ACC112 (cell line): ENCODE measurements around the gene ARRB1.

ENCODE experiments used
- H2AFZ ChIP-seq: fragments of 200-600 bp; sonication (generic); one replicate; pipeline ENCODE4 v1.6.0; 2017; ENCODE audit warnings: antibody characterized with exemption, low read length; ENCODE audit not compliant: unreplicated experiment
- H3K27ac ChIP-seq: fragments of 200-600 bp; sonication (generic); 2 replicates; pipeline ENCODE4 v1.5.1; 2014; ENCODE audit warnings: low read depth, mild to moderate bottlenecking, antibody characterized with exemption, low read length, moderate library complexity
- H3K27me3 ChIP-seq: fragments of 200-600 bp; sonication (generic); 2 replicates; pipeline ENCODE4 v1.6.1; 2014; ENCODE audit warnings: mild to moderate bottlenecking, antibody characterized with exemption, low read length, moderate library complexity, mixed read lengths; ENCODE audit not compliant: insufficient read depth
- H3K36me3 ChIP-seq: fragments of 200-600 bp; sonication (generic); 2 replicates; pipeline ENCODE4 v1.6.1; 2016; ENCODE audit warnings: mild to moderate bottlenecking, antibody characterized with exemption, low read length, moderate library complexity, mixed read lengths; ENCODE audit not compliant: insufficient read depth
- H3K4me1 ChIP-seq: fragments of 200-600 bp; sonication (generic); one replicate; pipeline ENCODE4 v1.6.1; 2016; ENCODE audit warnings: low read length, mixed read lengths; ENCODE audit not compliant: insufficient read depth, unreplicated experiment, control insufficient read depth
- H3K4me3 ChIP-seq: fragments of 200-600 bp; sonication (generic); 2 replicates; pipeline ENCODE4 v1.5.1; 2014; ENCODE audit warnings: mild to moderate bottlenecking, low read depth, low read length
- H3K79me2 ChIP-seq: fragments of 200-600 bp; sonication (generic); one replicate; pipeline ENCODE4 v1.6.0; 2016; ENCODE audit warnings: low read length; ENCODE audit not compliant: control insufficient read depth, unreplicated experiment, insufficient read depth

Gene ARRB1

DNA sequence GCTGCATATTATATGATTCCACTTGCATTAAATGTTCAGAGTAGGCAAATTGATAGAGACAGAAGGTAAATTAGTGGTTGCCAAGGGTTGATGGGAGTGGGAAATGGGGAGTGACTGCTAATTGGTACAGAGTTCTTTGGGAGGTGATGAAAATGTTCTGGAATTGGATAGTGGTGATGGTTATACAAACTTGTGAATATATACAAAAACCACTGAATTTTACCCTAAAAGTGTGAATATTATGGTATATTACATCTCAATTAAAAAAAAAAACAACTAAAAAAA, 52.5 kb downstream of the ARRB1 start:
- no peaks in the 10 kb centered on the region for H3K27me3 ChIP-seq
- no peak overlapping the region for H2AFZ ChIP-seq
- no peaks in the 10 kb centered on the region for H3K79me2 ChIP-seq
- no peaks in the 10 kb centered on the region for H3K4me1 ChIP-seq
- H3K27ac ChIP-seq, result no peak overlapping the region
- H3K36me3 ChIP-seq, result no peaks in the 10 kb centered on the region
- H3K4me3 ChIP-seq, result no peak overlapping the region

DNA sequence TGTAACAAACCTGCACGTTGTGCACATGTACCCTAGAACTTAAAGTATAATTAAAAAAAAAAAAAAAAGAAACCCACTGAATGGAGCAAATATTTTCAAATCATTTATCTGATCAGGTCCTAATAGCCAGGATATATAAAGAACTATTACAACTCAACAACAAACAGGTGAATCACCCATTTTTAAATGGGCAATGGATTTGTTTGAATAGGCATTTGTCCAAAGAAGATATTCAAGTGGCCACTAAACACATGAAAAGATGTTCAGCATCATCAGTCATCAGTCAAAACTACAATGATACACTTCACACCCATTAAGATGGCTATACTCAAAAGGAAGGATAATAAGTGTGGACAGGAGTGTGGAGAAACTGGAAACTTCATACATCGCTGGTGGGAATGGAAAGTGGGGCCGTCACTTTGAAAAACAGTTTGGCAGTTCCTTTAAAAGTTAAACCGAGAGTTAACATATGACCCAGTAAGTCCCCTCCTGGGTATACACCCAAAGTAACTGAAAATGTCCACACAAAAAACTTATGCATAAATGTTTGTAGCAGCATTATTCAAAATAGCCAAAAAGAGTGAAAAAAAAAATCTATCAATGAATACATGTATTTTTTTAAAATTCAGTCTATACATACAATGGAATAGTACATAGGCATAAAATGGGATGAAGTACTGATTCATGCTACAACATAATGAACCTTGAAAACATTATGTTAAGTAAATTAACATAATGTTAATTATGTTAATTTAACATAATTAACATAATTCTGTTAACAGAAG, 53.1 kb downstream of the ARRB1 start:
- H3K4me1 ChIP-seq, result no peaks in the 10 kb centered on the region
- H3K4me3 ChIP-seq, result no peak overlapping the region
- no peak overlapping the region for H2AFZ ChIP-seq
- no peak overlapping the region for H3K27ac ChIP-seq
- H3K27me3 ChIP-seq, result no peaks in the 10 kb centered on the region
- H3K36me3 ChIP-seq, result no peaks in the 10 kb centered on the region
- no peaks in the 10 kb centered on the region for H3K79me2 ChIP-seq

DNA sequence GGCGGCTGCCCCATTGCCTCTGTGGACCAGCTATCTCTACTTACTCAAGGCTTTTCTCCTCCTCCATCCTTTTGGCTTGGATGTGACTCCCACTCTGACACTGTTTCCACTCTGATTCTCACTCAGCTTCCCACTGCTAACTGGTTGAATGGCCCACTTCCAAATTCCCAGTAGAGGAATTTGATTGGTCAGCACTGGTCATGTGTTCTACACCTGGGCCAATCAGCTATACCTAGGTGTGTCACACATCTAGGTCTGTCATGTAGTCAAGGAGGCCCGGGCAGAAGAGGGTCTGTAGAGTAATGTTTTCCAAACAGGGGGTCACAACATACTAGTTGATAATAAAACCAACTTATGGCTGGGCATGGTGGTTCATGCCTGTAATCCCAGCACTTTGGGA, 57.6 kb downstream of the ARRB1 start:
- Histone ChIP-seq H3K4me1 (no peaks in the 10 kb centered on the region), H3K79me2 (no peaks in the 10 kb centered on the region)

DNA sequence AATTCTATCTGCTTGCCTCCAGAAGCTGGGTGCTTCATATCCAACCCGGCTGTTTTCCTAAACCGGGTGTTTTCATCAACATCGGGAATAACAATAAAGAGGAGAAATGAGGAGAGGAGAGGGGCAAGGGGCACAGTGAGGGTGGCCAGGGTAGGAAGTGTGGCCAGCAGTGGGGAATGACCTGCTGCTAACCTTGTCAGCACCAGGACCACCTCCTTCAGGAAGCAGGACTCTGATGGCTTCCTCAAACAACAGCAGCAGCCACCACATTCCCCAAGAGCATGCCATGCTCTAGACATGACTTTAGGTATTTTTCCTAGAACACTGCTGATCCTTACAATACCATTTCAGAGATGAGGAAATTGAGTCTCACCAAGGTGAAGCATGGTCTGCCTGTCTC, 58.5 kb downstream of the ARRB1 start:
- H3K4me3 ChIP-seq, result no peak overlapping the region
- H3K27me3 ChIP-seq, result no peaks in the 10 kb centered on the region
- no peak overlapping the region for H2AFZ ChIP-seq
- no peak overlapping the region for H3K27ac ChIP-seq
- no peaks in the 10 kb centered on the region for H3K36me3 ChIP-seq
- H3K79me2 ChIP-seq, result no peaks in the 10 kb centered on the region
- no peaks in the 10 kb centered on the region for H3K4me1 ChIP-seq

More for the DNA sequence above, 57.6 kb downstream of the ARRB1 start:
- Histone ChIP-seq H3K27me3 (no peaks in the 10 kb centered on the region), H3K36me3 (no peaks in the 10 kb centered on the region), H2AFZ (no peak overlapping the region), H3K27ac (no peak overlapping the region), H3K4me3 (no peak overlapping the region)

DNA sequence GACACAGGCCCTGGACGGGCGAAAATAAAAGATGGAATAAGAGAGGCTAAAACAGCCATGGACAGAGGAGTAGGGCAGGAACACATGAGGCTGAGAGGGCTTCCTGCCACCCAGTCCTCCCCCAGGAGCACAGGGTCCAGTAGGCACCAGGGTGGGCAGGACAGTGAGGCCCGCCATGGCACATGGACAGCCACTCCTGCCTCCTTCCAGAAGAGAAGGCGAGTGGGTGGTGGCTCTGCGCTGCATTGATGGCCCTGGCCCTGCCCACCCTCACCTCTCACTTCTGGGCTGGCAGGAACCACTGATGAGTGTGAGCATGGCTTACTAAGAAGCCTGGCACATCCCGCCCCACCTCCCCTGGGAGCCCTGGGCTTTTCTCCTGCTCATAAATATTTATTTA, 59.7 kb downstream of the ARRB1 start:
- no peak overlapping the region for H3K27ac ChIP-seq

DNA sequence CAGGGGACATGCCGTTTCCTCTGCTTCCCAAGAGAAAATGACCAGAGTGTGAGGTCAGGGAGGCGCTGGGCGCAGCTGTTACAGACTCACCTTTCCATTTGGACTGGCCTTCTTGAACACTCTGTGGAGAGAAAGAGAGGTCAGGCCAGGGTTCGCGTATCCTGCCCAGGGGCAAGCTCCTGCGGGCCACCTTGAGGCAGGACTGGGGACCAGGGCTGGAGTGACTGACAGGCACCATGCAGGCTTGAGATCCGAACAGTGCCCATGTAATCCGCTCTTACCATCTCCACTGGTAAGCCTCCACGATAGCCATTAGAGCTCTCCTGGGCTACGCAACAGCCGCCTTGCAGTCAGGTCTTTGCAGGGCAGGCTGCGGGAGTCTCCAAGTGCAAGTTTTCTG, 61.5 kb downstream of the ARRB1 start:
- H3K27ac ChIP-seq, result no peak overlapping the region
- H3K4me1 ChIP-seq, result no peaks in the 10 kb centered on the region
- H3K79me2 ChIP-seq, result no peaks in the 10 kb centered on the region
- no peaks in the 10 kb centered on the region for H3K36me3 ChIP-seq
- H3K27me3 ChIP-seq, result no peaks in the 10 kb centered on the region
- no peak overlapping the region for H3K4me3 ChIP-seq
- H2AFZ ChIP-seq, result no peak overlapping the region

More for the DNA sequence above, 59.7 kb downstream of the ARRB1 start:
- Histone ChIP-seq H3K4me1 (no peaks in the 10 kb centered on the region), H2AFZ (no peak overlapping the region), H3K79me2 (no peaks in the 10 kb centered on the region), H3K36me3 (no peaks in the 10 kb centered on the region), H3K4me3 (no peak overlapping the region), H3K27me3 (no peaks in the 10 kb centered on the region)

DNA sequence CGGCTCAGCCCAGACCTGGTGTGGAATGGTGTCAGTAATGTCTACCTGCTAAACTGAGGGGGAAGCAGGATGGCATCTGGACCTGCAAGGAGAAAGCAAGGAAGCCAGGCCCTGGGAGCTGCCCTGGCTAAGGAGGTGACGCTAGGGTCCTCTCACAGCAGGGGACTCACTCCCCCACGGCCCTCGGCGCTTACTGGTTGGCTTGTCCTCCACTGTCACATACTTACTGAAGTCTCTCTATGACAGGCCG, 62.0 kb downstream of the ARRB1 start:
- no peak overlapping the region for H3K4me3 ChIP-seq
- no peak overlapping the region for H3K27ac ChIP-seq
- H3K27me3 ChIP-seq, result no peaks in the 10 kb centered on the region
- H2AFZ ChIP-seq, result no peak overlapping the region
- no peaks in the 10 kb centered on the region for H3K36me3 ChIP-seq
- no peaks in the 10 kb centered on the region for H3K79me2 ChIP-seq
- no peaks in the 10 kb centered on the region for H3K4me1 ChIP-seq

DNA sequence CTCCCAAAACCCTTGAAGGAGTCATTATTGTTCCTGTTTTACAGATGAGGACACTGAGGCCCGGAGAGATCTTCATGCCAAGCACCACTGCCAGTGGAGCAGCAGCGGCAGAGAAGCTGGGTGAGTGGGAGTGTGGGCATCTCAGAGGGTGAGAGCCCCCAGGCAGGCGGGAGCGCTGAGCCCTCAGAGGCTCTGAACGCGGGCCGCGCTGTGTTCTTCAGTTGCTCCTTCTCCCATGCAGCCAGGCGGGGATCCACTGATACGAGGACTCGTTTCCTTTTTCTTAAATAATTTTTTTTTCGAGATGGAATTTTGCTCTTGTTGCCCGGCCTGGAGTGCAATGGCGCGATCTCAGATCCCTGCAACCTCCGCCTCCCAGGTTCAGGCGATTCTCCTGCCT, 63.9 kb downstream of the ARRB1 start:
- Histone ChIP-seq H3K36me3 (no peaks in the 10 kb centered on the region), H3K4me1 (no peaks in the 10 kb centered on the region), H3K4me3 (no peak overlapping the region), H3K27me3 (no peaks in the 10 kb centered on the region), H2AFZ (no peak overlapping the region), H3K27ac (no peak overlapping the region), H3K79me2 (no peaks in the 10 kb centered on the region)

DNA sequence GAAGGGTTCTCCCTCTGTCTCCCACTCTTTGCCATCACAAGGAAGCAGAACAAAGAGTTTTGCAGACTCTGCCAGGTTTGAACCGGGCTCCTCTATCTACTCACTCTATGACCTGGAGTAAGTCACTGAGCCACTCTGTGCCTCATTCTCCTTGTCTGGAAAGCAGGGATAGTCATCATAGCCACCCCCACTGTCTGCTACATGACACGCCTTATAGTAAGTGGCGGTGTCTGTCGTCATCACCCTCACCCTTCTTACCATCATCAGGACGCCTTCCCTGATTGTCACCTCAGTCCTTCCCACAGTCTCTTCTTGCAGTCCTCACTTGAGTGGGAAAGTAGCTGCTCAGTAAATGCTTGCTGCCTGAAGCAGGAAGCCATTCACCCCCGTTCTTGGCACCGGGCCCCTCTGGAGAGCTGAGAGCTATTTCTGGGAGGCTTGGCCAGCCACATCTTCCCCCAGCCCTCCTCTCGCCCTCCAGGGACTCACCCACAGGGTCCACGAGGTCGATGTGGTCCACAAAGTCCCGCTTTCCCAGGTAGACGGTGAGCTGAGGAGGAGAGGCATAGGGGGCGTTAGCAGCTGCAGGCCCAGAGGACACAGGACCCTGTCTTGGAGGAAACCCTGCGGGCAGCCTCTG, 64.5 kb downstream of the ARRB1 start:
- Histone ChIP-seq H2AFZ (no peak overlapping the region), H3K79me2 (no peaks in the 10 kb centered on the region), H3K36me3 (no peaks in the 10 kb centered on the region), H3K27ac (no peak overlapping the region), H3K27me3 (no peaks in the 10 kb centered on the region), H3K4me3 (no peak overlapping the region), H3K4me1 (no peaks in the 10 kb centered on the region)

DNA sequence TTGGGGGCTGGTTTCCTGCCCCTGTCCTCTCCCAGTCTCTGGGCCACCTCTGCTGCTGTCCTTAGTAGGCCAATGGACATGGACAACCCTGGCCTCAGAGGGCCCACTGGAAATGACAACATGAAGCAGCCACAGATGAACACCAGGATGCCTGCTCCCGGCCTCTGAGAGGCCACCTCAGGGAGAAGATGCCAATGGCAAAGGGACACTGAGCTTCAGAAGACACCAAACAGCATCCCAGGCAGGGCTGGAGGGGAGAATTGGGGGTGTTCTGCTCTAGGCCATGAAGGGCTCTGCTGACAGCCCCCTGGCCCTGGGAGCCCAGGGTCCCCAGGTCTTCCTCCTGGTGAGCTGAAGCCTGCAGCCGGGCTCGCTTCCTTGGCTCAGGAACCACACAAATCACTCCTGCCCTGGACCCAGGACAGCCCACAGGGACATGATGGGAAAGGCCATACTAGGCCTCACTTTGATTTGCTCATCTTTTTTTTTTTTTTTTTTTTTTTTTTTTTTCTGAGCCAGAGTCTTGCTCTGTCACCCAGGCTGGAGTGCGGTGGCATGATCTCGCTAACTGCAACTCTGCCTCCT, 65.6 kb downstream of the ARRB1 start:
- no peaks in the 10 kb centered on the region for H3K36me3 ChIP-seq

DNA sequence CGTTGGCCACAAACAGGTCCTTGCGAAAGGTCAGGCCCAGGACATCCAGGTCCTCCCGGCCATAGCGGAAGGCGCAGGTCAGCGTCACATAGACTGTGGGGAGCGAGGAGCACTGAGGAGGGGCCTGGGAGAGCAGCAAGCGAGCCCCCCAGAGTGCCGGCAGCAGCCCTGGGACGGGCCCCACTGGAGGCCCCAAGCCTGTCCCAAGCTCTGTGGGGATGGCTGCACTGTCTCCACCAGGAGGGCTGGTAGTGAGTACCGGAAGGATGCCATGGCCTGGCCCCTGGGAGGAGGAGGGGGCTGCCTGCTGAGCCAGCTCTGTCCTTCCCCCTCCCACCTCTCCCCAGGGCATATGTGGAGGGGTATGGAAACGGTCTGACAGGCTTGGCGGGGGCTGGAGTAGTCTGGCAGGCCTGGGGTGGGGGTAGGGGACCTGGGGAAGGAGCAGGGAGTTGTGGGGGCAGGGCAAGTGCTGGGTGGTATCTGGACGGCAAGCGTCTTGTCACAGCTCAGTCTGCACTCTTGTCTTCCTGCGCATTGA, 68.0 kb downstream of the ARRB1 start:
- no peaks in the 10 kb centered on the region for H3K36me3 ChIP-seq
- H3K4me3 ChIP-seq, result no peak overlapping the region
- no peaks in the 10 kb centered on the region for H3K27me3 ChIP-seq
- H3K4me1 ChIP-seq, result no peaks in the 10 kb centered on the region
- H3K27ac ChIP-seq, result no peak overlapping the region
- no peak overlapping the region for H2AFZ ChIP-seq
- no peaks in the 10 kb centered on the region for H3K79me2 ChIP-seq

More for the DNA sequence above, 65.6 kb downstream of the ARRB1 start:
- Histone ChIP-seq H3K79me2 (no peaks in the 10 kb centered on the region), H2AFZ (no peak overlapping the region), H3K4me3 (no peak overlapping the region), H3K27ac (no peak overlapping the region), H3K27me3 (no peaks in the 10 kb centered on the region), H3K4me1 (no peaks in the 10 kb centered on the region)
